ENCODE results near the gene SUGCT.

GRCh38 chr7:40498924-40499510 is 364.2 kb downstream of the SUGCT start:
- no peak for TF ChIP-seq NCOA4 (IDR thresholded peaks at IDR 0.05; ENCODE audit: partially characterized antibody)
- no peak for TF ChIP-seq FOSL1 (tag; conservative IDR thresholded peaks at IDR 0.05)
- no peak for TF ChIP-seq EZH2 (IDR thresholded peaks at IDR 0.05; ENCODE audit: borderline replicate concordance, low read depth, low read length)
- no peak for TF ChIP-seq HMG20A (CRISPR knock-in tag; conservative IDR thresholded peaks at IDR 0.05)
- no peak for TF ChIP-seq HNRNPUL1 (IDR thresholded peaks at IDR 0.05; ENCODE audit: low read length)
- no peak for TF ChIP-seq AFF1 (IDR thresholded peaks at IDR 0.05; ENCODE audit: low read depth in 1 of 2, partially characterized antibody in 2 of 2)
- no peak for TF ChIP-seq KLF16 (IDR thresholded peaks at IDR 0.05)
- no peak for TF ChIP-seq TAF1 (IDR thresholded peaks at IDR 0.05; ENCODE audit: control insufficient read depth, extremely low read depth, insufficient read depth, low read length, severe bottlenecking)
- no peak for TF ChIP-seq MAFF (IDR thresholded peaks at IDR 0.05; ENCODE audit: low read length)
- TF ChIP-seq FOXK2 (conservative IDR thresholded peaks at IDR 0.05 in 1 of 2, IDR thresholded peaks at IDR 0.05 in 1 of 2; ENCODE audit: low read depth in 2 of 2) = no peak
- no peak for TF ChIP-seq BRD4 (IDR thresholded peaks at IDR 0.05)
- no peak for TF ChIP-seq USF1 (CRISPR knock-in tag; IDR thresholded peaks at IDR 0.05)

Data from K562 (cell line).